ENCODE data around the gene NT5DC2.

NT5DC2 gene

DNA sequence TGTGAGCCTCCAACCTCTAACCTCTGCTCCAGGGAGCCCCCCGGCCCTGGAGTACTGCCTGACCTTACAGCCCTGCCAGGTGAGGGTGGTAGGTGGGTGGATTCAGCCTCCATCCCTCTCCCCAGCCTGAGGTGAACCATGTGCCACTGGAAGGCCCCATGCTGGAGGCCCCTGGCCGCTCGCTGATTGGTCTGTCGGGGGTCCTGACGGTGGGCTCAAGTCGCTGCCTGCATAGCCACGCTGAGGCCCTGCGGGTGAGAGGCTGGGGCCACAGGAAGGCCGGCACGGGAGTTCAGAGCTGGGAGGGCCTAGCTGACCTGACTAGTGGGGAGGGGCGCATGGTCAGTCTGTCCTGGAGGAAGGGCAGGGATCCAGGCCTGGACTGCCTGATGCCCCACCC is 19.1 kb downstream of the NT5DC2 start:
- Histone ChIP-seq H3K36me3 (ENCODE audit: insufficient read depth, low read length) (no peaks in the 10 kb centered on the region), H3K9ac (ENCODE audit: low read depth, low read length) (no peak overlapping the region), H3K9me3 (ENCODE audit: control insufficient read depth, insufficient read depth, low read length) (no peaks in the 10 kb centered on the region), H3K4me1 (ENCODE audit: insufficient read depth, low read length) (peaks cover 7% of the 10 kb centered on the region; the same call in 1 of the 2 replicates)

- Histone ChIP-seq H3K36me3 (ENCODE audit: insufficient read depth, low read length) (no peaks in the 10 kb centered on the region), H3K9ac (ENCODE audit: low read depth, low read length) (no peak overlapping the region), H3K4me1 (ENCODE audit: insufficient read depth, low read length) (peaks cover 7% of the 10 kb centered on the region; the same call in 1 of the 2 replicates), H3K9me3 (ENCODE audit: control insufficient read depth, insufficient read depth, low read length) (no peaks in the 10 kb centered on the region)
These were observed 20.4 kb downstream of the NT5DC2 start for GRCh38 chr3:52513281-52513680.

- no peaks in the 10 kb centered on the region for H3K9me3 ChIP-seq (ENCODE audit: control insufficient read depth, insufficient read depth, low read length)
- no peaks in the 10 kb centered on the region for H3K36me3 ChIP-seq (ENCODE audit: insufficient read depth, low read length)
- H3K9ac ChIP-seq (ENCODE audit: low read depth, low read length), result no peak overlapping the region
- peaks cover 7% of the 10 kb centered on the region; the same call in 1 of the 2 replicates for H3K4me1 ChIP-seq (ENCODE audit: insufficient read depth, low read length)
These were observed 20.9 kb downstream of the NT5DC2 start for GRCh38 chr3:52512727-52513126.

DNA sequence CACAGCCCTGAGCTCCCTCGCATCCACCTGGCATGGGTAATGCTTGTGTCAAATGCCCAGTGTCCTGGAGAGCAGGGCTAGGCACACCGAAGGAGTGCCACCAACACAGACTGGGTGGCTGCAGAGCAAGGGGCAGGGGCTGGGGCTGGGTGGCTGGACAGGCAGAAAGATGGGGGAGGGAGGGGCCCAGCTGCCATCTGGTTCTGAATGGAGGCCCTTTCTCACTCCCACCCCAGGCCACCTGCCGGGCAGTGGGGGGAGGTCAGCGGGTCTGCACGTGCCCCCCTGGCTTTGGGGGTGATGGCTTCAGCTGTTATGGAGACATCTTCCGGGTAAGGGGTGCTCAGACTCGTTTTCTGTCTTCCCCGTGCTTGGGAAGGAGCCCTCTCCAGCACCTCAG is 21.6 kb downstream of the NT5DC2 start:
- no peaks in the 10 kb centered on the region for H3K36me3 ChIP-seq (ENCODE audit: insufficient read depth, low read length)
- no peaks in the 10 kb centered on the region for H3K9me3 ChIP-seq (ENCODE audit: control insufficient read depth, insufficient read depth, low read length)
- H3K4me1 ChIP-seq (ENCODE audit: insufficient read depth, low read length), result peaks cover 7% of the 10 kb centered on the region; the same call in 1 of the 2 replicates
- no peak overlapping the region for H3K9ac ChIP-seq (ENCODE audit: low read depth, low read length)

DNA sequence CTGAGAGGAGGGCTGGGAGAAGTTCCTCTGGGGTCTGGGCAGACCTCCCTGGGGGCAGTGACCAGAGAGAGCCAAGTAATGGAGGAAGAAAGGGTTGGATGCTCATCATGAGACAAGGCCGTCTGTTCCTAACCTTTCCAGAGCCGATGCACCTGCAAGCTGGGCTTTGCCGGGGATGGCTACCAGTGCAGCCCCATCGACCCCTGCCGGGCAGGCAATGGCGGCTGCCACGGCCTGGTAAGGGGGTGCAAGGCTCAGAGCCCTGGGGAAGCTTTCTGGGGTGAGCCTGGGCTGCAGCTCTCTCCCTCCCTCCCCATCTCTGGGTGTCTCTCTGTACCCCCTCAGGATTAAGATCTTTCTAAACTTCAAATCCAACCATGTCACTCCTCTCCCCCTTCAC is 22.1 kb downstream of the NT5DC2 start:
- no peaks in the 10 kb centered on the region for H3K36me3 ChIP-seq (ENCODE audit: insufficient read depth, low read length)
- H3K9me3 ChIP-seq (ENCODE audit: control insufficient read depth, insufficient read depth, low read length), result no peaks in the 10 kb centered on the region
- peaks cover 7% of the 10 kb centered on the region; the same call in 1 of the 2 replicates for H3K4me1 ChIP-seq (ENCODE audit: insufficient read depth, low read length)
- H3K9ac ChIP-seq (ENCODE audit: low read depth, low read length), result no peak overlapping the region

GRCh38 chr3:52509753-52510328 is 23.8 kb downstream of the NT5DC2 start:
- Histone ChIP-seq H3K9ac (ENCODE audit: low read depth, low read length) (no peak overlapping the region), H3K9me3 (ENCODE audit: control insufficient read depth, insufficient read depth, low read length) (no peaks in the 10 kb centered on the region), H3K4me1 (ENCODE audit: insufficient read depth, low read length) (peaks cover 7% of the 10 kb centered on the region; the same call in 1 of the 2 replicates), H3K36me3 (ENCODE audit: insufficient read depth, low read length) (no peaks in the 10 kb centered on the region)

DNA sequence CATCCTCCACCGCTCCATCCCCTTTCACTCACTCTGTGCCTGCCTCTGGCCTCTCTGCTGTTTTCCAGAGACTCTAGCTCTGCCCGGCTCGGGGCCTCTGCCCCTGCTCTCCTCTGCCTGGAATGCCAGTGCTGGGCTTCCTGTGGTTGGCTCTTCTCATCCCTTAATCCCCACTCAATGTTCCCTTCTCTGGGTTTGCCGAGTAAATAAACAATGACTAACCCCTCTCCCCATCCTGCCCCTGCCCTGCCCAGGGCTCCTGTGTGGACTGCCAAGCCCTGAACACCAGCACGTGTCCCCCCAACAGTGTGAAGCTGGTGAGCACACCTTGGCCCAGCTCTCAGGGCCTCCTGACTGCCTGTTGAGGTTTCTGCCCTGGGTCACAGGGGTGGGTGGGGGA is 26.3 kb downstream of the NT5DC2 start:
- Histone ChIP-seq H3K9me3 (ENCODE audit: control insufficient read depth, insufficient read depth, low read length) (no peaks in the 10 kb centered on the region), H3K9ac (ENCODE audit: low read depth, low read length) (no peak overlapping the region), H3K4me1 (ENCODE audit: insufficient read depth, low read length) (0 out of 2 replicates have a peak, but pooled peaks cover 1% of the 10 kb centered on the region), H3K36me3 (ENCODE audit: insufficient read depth, low read length) (no peaks in the 10 kb centered on the region)

DNA sequence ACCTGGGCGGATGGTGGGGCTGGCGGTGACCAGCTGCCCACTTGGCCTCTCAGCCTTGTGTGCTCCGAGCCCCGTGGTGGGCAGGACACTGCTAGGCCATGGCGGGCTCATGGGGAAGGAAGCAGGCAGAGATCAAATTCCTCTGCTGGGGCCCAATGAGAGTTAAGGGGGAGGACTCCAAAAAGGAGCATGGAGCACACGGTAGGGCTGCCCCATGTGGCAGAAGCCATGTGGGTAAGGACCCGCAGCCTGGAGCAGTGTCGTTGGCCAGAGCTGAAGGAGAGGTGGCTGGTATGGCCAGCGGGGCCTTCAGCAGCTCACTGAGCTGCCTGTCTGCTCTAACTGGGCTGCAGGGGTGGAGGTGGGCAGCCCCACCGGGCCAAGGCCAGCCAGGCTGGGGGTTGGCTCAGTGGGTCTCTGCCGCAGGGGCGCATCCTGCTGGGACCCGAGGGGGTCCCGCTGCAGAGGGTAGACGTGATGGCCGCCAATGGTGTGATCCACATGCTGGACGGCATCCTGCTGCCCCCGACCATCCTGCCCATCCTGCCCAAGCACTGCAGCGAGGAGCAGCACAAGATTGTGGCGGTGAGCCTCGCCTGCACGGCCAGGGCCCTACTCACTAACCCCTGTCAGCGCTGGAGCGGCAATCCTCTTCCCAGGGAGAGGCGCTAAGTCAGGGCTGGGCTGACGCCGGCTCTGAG is 27.2 kb downstream of the NT5DC2 start:
- Histone ChIP-seq H3K9me3 (ENCODE audit: control insufficient read depth, insufficient read depth, low read length) (no peaks in the 10 kb centered on the region), H3K36me3 (ENCODE audit: insufficient read depth, low read length) (no peaks in the 10 kb centered on the region), H3K9ac (ENCODE audit: low read depth, low read length) (no peak overlapping the region), H3K4me1 (ENCODE audit: insufficient read depth, low read length) (no peaks in the 10 kb centered on the region)

DNA sequence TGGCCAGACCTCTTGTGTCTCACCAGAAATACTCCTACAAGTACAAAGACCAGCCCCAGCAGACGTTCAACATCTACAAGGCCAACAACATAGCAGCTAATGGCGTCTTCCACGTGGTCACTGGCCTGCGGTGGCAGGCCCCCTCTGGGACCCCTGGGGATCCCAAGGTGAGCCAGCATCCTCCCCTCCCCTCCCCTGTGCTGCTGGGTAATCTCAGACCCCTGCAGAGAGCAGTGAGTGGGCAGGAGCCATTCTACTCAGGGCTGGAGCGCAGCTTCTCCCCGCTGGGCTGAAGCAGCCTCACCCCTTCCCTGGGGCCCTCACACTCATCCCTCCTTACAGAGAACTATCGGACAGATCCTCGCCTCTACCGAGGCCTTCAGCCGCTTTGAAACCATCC is 28.7 kb downstream of the NT5DC2 start:
- no peaks in the 10 kb centered on the region for H3K36me3 ChIP-seq (ENCODE audit: insufficient read depth, low read length)
- H3K9me3 ChIP-seq (ENCODE audit: control insufficient read depth, insufficient read depth, low read length), result no peaks in the 10 kb centered on the region
- no peaks in the 10 kb centered on the region for H3K4me1 ChIP-seq (ENCODE audit: insufficient read depth, low read length)
- no peak overlapping the region for H3K9ac ChIP-seq (ENCODE audit: low read depth, low read length)

GRCh38 chr3:52503788-52504424 is 29.8 kb downstream of the NT5DC2 start:
- Histone ChIP-seq H3K4me1 (ENCODE audit: insufficient read depth, low read length) (no peaks in the 10 kb centered on the region), H3K36me3 (ENCODE audit: insufficient read depth, low read length) (no peaks in the 10 kb centered on the region), H3K9ac (ENCODE audit: low read depth, low read length) (no peak overlapping the region), H3K9me3 (ENCODE audit: control insufficient read depth, insufficient read depth, low read length) (no peaks in the 10 kb centered on the region)

DNA sequence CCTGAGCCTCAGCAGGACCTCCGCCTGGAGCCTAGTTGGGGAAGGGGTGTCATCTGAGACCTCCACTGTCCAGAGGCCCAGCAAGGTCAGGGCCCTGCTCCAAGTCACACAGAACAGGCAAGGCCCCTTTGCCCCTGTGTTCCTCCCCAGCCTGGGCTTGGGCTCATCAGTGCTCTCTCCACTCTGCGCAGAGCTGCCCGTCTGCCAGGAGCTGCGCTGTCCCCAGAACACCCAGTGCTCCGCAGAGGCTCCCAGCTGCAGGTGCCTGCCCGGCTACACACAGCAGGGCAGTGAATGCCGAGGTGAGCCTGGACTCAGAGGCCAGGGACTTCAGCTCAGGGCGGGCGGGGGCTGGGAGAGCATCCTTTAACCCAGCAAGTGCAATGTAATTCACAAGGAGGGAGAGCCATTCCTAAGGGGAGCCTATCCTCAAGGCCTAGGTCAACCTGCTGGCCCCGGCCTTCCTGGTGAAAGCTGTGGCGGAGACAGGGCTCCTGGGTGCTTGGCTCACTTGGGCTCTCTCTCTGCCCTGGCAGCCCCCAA is 30.8 kb downstream of the NT5DC2 start:
- H3K9ac ChIP-seq (ENCODE audit: low read depth, low read length), result no peak overlapping the region
- no peaks in the 10 kb centered on the region for H3K9me3 ChIP-seq (ENCODE audit: control insufficient read depth, insufficient read depth, low read length)
- H3K4me1 ChIP-seq (ENCODE audit: insufficient read depth, low read length), result no peaks in the 10 kb centered on the region
- H3K36me3 ChIP-seq (ENCODE audit: insufficient read depth, low read length), result no peaks in the 10 kb centered on the region

DNA sequence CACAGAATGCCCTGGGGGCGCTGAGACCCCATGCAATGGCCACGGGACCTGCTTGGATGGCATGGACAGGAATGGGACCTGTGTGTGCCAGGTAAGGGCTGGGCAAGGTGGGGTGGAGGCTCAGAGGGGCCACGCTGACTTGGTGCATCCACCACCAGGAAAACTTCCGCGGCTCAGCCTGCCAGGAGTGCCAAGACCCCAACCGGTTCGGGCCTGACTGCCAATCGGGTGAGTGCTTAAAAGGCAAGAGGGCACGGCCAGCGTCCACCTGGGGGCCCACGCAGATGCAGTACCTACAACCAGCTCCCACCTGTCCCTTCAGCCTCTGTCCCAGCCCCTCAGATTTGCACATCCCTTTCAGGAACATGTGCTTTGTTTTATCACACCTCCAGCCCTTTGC is 31.7 kb downstream of the NT5DC2 start:
- H3K9ac ChIP-seq (ENCODE audit: low read depth, low read length), result no peak overlapping the region
- H3K4me1 ChIP-seq (ENCODE audit: insufficient read depth, low read length), result no peaks in the 10 kb centered on the region
- H3K9me3 ChIP-seq (ENCODE audit: control insufficient read depth, insufficient read depth, low read length), result no peaks in the 10 kb centered on the region; the same call in 1 of the 2 replicates
- H3K36me3 ChIP-seq (ENCODE audit: insufficient read depth, low read length), result no peaks in the 10 kb centered on the region

- Histone ChIP-seq H3K9ac (ENCODE audit: low read depth, low read length) (no peak overlapping the region), H3K36me3 (ENCODE audit: insufficient read depth, low read length) (no peaks in the 10 kb centered on the region), H3K4me1 (ENCODE audit: insufficient read depth, low read length) (no peaks in the 10 kb centered on the region), H3K9me3 (ENCODE audit: control insufficient read depth, insufficient read depth, low read length) (no peaks in the 10 kb centered on the region; the same call in 1 of the 2 replicates)
These were observed 32.6 kb downstream of the NT5DC2 start for GRCh38 chr3:52501046-52501445.

DNA sequence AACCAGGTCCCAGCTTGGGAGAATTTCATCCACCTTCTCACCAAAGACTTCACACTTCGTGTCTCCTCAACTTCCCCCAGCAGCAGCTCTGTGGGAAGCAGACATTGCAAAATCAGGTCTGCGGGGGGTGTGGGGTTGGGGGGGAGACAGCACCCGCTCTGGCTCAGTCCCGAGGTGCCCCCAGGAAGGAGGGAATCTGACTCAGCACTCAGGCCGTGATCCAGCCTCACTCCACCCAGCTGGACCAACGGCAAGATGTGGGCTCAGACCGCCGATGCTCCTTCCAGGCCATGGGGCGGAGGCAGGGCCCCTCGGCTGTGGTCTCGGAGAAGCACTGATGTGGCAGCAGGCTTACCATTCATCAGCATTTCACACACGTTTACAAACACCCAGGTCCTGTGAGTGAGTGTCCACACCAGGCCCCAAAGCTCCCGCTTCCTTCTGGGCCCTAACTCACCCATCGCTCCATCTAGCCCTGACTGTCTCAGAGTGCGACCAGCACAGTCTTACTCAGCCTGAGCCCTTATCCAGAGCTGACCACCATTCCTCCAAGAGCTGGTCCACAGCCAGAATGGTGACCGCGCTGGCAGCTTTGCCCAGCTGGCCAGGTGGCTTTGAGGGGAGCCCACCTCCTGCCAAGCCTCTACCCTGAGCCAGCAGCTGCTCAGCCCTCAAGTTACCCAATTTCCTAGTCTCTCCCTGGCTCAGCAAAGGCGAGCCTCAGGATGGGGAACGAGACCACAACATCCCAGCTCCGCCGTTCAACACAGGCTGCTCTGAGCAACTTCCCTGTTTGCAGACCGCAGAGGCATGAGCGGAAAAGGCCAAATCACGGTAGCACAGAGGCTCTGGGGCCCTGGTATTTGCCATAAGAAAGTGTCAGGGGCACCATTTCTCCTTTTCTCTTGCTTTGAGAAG is 35.3 kb downstream of the NT5DC2 start:
- Histone ChIP-seq H3K4me1 (ENCODE audit: insufficient read depth, low read length) (no peaks in the 10 kb centered on the region), H3K9me3 (ENCODE audit: control insufficient read depth, insufficient read depth, low read length) (no peaks in the 10 kb centered on the region; the same call in 1 of the 2 replicates), H3K36me3 (ENCODE audit: insufficient read depth, low read length) (no peaks in the 10 kb centered on the region), H3K9ac (ENCODE audit: low read depth, low read length) (no peak overlapping the region)
